GM19239 (cell line): ENCODE data around the gene ERC2.

ENCODE experiments used
- DNase-seq: peaks from one replicate; pipeline ENCODE4 v3.0.0; 2011; ENCODE audit warnings: low spot score; ENCODE audit not compliant: insufficient read length
- FAIRE-seq: peaks from 2 replicates; lab custom pipeline; 2011; peaks lifted over from hg19 to GRCh38; lab: Jason Lieb, UNC

Gene ERC2

DNA sequence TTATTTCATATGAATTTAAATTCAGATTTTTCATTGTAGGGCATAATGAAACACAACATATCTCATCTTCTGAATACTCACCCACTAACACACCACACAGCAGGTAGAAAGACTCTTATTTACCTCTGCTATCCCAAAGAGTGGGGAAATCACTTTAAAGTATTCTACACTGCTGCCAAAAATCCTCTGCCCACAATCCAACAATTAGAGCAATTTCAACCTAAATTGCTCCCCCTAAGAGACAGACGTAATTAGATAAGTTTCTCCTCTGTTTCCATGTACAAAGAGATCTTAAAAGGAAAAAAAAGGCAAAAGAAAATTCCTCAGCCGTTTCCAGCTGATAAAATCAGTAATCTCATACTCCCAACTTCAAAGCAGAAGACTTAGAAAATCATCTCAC lies 331.8 kb downstream of the ERC2 start:
- FAIRE-seq (no peak), DNase-seq (no peak)

DNA sequence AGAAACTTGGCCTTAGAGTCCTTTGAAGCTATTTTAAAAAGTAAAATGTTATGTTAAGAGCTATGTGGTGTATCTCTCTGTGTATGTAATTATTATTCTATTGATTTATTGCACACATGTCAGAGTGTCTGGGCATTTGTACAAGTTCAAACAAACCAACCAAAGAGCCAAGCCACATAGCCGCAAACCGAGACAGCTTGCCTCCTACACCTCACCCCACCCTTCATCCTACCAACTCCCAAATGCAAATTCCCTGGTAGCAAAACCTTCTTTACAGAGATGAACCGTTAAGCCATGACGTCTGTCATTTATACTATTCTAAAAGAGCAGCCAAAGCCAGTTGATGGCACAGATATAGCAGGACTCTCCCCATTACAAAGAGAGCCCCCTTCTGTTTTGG lies 332.3 kb downstream of the ERC2 start:
- FAIRE-seq, result no peak
- DNase-seq, result no peak

DNA sequence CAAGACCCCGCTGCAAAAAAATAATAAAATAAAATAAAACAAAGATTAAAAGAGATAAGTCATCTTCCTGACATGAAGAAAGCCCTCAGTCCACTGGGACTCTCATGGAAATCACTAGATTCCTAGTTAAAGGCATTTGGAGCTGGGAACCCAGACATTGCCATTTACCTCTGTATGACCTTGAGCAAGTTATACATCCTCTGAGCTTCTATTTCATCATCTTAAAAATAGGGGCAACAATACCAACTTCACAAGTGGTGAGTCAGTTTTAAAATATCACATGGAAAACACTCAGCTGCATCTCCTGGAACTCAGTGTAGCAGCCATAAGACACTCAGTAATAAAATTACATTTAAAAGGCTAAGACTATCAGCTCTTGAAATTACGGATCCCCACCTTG lies 334.8 kb downstream of the ERC2 start:
- FAIRE-seq, result no peak
- no peak for DNase-seq

DNA sequence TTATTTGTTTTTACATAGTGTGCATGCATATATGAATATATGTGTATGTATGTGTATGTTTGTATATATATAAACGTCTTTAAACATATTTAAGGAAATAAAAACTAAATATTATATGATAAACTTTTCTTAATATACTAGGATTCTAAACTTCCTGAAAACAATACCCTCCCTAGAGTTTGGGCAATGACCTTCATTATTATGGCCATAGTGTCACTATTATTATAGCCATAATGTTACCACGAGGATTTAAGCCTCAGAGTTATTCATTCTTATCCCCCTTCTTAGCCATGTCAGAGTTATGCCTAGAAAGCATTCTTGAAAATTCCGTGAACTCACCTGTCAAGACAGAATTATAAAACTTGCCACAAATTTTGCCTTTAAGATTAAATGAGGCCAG lies 335.5 kb downstream of the ERC2 start:
- FAIRE-seq, result no peak
- DNase-seq, result no peak

DNA sequence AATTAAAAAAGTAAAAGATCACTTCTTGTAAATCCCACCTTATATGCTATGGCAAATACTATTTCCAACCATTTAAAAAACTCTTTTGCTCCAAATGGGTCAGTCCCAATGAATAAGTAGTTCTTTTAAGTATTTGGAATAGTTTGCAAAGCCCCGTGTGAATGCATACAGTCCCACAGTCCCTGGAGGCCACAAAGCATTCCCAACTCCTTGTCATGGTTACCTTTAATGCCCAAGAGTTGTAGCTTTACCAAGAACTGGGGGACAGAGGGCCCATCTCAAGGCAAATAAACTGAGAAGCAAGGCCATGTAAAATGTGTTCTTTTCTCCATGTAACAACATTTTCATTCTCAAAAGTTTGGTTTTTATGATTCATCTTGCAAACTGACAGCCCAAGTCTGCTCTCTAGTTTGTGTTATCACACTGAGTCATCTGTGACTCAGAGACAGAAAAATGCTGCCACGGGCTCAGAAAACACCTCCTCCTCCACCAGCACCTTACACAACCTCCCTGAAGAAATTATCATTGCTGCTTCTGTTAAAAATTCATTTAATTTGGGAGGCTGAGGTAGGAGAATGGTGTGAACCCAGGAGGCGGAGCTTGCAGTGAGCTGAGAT lies 336.2 kb downstream of the ERC2 start:
- DNase-seq (no peak), FAIRE-seq (no peak)

DNA sequence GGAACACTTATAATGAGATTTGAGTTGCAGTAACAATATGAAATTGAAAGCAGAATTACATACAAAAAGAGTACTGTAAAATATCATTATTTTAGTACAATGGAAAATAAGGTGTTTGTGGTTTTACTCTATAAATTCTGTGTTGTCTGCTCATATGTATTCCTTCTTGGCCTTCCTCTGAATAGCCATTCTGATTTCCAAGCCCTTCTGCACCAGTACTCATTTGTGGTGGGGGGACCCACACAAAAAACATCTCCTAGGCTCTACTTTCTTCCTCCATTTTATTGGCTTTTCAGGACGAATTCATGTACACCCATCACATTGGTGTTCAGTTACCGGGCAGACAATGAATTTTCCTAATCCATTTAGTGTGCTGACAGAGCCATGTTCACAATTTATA lies 338.2 kb downstream of the ERC2 start:
- FAIRE-seq, result no peak
- no peak for DNase-seq

DNA sequence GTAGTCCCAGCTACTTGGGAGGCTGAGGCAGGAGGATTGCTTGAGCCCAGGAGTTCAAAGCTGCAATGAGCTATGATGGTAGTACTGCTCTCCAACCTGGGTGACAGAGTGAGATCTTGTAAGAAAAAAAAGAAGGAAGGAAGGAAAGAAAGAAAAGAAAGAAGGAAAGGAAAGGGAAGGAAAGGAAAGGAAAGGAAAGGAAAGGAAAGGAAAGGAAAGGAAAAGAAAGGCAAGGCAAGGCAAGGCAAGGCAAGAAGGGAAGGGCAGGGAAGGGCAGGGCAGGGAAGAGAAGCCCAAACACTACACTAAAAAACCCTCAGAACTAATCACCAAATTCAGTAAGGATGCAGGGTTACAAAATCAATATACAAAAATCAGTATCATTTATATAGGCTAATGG lies 341.6 kb downstream of the ERC2 start:
- DNase-seq, result no peak
- no peak for FAIRE-seq

DNA sequence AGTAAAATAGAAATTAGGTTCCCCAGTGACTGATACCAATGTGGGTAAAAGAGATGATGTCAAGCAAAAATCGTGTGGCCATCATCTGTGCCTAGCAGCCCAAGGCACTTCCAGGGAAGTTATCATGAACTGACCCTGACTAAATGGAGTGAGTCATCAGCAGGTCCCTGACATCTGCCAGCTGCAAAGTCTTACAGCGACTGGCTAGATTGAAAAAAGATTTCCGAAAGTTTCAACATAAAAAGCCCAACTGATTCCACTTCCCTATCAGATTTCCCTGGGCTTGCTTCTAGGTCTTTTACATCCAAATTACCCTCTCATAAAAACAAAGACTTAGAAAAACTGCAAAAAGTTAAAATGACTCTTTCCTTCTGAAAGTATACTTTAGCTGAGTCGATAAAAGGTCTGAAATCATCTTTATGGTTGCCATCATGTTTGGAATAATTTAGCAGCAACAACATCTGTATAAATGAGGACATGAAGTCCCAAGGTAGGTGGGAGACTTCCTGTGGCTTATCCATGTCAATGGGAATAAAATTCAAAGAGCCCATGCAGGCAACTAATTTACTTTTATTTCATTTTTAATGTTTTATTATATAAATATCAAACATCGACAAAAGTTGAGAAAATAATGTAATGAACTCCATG lies 342.8 kb downstream of the ERC2 start:
- no peak for DNase-seq
- no peak for FAIRE-seq

DNA sequence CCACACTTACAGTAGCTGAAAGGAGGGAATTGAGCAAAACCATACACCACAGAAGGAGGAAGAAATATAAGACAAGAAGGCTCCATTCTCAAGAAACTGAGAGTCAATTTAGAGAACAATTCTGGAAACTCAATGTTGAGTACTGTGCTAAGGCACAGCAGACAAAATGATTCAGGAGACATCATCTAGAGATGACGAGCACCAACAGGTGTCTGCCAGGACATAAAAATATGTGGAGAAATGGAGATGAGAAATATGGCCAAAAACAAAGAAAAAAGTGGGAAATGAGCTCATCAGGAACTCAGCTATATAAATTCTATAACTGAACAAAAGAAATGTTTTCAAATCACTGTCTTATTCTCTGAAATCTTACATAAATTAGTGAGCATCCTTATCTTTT lies 343.7 kb downstream of the ERC2 start:
- FAIRE-seq, result no peak

DNA sequence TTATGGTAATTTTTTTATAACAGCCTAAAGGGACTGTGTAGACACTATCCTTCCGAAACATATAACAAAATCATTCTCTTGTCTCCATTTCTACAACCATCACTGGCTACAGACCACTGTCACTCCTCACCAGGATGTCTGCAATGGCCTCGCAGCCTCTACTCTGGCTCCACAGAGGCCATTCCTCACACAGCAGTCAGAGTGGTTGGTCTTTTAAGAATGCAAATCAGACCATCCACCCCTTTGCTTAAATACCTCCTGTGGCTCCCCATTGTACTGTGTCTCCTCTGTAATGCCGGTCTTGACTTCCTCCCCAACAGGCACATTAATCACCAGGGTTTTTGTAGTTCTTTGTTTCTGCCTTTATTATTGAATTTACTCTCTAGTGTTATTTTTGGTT lies 344.8 kb downstream of the ERC2 start:
- no peak for FAIRE-seq
- no peak for DNase-seq

More for the DNA sequence above, 343.7 kb downstream of the ERC2 start:
- DNase-seq, result no peak

DNA sequence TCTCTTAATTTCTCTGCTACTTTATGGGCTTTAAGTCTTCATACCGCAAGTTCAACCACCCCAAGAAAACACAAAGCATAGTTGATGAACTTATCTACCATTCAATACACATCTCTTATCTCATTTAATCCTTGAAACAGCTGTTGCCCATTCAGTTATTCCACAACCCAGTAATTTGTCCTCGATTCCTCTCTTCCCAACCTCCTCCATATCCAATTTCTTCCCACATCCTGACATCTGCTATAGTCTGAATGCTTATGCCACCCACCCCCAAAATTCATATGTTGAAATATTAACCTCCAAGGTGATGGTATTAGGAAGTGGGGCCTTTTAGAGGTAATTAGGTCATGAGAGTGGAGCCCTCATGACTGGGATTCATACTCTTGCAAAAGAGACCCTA lies 345.4 kb downstream of the ERC2 start:
- DNase-seq (no peak), FAIRE-seq (no peak)

DNA sequence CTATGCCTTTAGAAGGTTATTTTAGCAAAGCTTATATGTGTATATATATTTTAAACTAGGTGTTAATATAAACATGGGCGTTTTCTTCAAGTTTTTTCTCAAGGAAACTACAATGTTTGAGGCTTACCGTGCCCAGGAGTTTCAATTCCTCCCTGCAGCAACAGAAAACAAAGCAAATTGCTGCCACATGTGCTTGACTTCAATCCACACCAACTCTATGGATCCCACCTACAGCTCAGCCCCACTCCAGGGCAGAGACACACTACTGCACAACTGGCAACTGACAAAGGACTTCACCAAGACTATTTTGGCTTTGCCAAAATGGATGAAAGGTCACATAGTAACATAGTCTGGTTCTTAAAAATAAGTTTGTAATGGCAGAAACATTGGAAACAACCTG lies 346.6 kb downstream of the ERC2 start:
- FAIRE-seq, result no peak
- no peak for DNase-seq

DNA sequence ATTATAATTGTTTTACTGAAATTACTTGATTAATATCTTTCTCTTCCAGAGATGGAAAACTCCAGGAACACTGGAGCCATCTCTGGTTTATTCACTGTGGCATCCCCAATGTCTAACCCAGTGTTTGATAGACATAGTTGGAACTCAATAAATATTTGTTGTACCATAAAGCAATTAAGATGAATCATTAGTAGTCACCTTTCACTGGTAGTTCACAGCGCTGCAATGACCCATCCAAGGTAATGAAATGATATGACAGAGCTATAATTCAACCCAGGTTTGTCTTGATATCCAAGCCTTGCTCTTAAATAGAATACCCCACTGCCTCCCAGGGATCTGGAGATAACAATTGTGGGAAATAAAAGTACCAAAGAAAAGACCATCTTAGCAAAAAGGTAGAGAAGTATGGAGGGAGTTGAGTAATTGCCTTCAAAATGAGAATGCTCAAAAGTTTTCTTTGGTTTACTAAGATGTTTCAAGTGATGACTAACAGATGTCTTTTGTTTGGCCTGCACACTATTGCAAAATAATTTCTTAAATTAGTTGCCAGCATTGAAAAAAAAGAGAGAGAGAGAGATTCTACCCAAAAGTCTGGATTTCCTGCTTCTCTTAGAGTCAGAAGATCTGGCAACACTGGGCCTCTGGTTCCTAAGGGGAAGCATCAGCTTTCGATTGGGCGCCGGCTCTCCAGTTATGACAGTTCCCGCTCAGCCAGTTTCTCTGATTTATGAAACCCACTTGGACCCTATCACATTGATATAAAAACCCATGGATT lies 348.5 kb downstream of the ERC2 start:
- DNase-seq (no peak), FAIRE-seq (no peak)

DNA sequence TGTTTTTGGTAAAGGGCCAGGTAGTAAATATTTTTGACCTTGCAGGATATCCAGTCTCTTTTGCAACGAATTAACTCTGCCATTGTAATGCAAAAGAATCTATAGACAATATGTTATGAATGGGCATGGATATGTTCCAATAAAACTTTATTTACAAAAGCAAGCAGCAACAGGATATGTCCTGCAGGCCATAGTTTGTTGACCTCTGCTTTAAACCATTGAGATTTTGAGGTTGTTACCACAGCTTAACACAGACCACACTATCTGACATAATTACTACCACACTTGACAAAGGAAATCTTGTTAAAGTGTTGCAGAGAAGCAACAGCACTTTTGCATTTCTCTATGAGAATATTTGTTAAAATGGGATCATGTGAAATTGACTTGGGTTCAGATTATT lies 349.3 kb downstream of the ERC2 start:
- no peak for DNase-seq
- FAIRE-seq, result no peak

DNA sequence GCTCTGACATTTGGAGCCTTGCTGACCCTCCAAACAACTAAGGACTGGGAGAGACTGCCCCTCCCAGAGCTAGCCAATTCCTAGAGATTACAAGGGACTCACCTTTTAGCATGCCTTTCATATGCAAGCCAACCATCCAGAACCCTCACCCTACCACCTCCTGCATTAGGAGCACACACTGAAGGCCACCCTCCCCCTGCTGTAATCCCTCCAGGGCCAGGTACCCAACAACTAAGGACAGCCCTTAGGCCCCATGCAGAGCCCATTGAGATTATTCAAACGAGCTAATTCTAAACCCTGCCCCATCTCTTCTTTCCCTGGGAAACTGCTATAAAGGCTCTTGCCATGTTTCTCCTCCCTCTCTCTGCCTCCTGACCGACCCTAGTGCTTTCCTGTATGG lies 352.6 kb downstream of the ERC2 start:
- no peak for DNase-seq
- FAIRE-seq, result no peak

DNA sequence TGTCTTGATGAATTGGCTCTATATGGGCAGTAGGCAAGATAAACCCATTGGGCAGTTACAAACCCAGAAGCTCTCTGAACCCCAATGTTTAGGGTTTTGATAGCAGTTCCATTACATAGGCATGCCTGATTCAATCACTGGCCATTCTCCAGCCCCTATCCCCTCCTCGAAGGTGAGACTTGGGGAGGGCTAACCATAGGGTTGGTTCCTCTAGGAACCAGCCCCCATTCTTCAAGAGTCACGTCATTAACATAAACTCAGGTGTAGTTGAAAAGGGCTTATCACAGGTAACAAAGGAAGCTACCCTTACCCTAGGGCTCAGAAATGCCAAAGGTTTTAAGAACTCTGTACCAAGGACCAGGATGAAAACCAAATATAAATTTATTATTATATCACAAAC lies 353.1 kb downstream of the ERC2 start:
- DNase-seq (no peak), FAIRE-seq (no peak)

DNA sequence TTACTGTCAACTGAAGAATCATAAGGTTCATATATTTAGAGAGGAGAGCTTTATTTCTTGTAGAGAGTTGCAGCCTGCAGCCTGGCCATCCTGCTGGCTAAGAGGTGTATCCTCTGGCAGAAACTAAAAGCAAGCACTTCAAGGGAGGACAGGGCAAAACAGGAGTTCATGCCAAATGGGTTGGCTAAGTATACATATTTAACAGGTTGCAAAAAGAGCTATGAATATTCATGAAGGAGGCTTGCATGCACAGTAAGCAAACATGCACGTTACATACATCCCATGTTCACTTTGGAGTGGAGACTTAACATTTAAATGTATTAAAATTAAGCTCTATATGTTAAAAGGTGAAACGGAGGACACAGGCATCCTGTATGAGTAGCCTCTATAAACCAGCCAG lies 354.4 kb downstream of the ERC2 start:
- DNase-seq, result no peak
- FAIRE-seq, result no peak

DNA sequence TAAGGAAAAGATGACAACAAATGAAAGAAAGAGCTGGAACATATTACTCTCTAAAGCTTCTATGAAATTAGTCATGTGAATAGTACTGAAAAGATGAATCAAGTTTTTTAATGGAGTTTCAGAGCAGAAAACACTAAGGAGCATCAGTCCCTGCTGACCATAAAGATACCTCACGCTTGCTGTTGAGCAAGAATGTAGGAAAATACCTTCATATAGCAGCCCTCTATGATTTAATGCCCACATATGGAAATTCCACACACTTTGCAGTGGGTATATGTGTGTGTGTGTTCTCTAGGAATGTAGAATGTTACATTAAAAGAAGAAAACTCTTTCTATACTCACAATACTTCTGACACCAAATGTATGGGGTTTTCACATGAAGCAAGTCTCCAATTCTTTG lies 355.0 kb downstream of the ERC2 start:
- no peak for FAIRE-seq
- no peak for DNase-seq

DNA sequence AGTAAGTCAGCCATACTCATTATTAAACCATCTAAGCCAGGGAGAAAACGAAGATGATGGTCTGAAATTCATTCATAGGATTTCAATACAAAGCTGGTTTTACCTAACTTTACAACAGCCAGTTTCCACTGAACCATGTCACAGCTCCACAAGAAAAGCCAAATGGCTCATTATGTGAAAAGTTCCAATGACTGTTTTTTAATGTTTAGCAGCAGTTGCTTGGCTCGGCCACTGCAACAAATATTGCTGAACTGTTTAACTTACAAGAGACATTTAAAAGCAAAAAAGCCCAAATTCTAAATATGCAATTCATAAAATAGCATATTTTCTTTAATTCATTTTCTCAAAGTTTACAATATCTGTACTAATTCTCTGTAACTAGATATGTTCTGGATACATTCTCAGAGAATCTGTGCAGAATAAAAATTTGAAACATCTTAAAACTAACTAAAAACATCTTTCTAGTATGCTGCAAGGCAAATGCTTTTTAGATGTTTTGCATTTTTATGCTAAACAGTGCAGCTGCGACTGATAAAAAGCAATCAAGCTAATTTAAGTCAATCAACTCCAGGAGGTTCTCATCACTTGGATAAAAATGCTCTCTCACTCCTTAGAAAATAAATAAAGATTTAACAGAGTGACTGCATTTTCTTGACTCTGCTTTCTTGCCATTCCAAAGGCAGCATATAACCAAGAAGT lies 356.5 kb downstream of the ERC2 start:
- DNase-seq, result no peak
- no peak for FAIRE-seq

DNA sequence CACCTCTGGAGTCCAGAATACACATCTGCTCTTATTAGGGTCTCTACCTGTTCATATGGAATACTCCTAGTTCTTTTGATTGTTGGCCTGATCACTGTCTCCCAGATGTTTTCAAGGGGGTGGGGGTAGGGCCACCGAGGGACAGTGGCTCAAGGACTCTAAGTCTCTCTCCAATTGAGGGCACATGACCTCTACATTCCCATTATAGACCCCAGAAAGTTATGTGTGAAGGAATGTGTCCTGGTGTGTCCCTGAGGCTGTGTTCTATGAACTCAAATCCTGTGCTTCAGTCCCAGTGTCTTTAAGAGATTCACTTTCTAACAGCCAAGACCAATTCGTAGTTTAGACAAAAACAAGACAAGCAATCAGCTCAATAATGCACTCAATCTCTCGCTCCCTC lies 357.4 kb downstream of the ERC2 start:
- no peak for FAIRE-seq
- no peak for DNase-seq

DNA sequence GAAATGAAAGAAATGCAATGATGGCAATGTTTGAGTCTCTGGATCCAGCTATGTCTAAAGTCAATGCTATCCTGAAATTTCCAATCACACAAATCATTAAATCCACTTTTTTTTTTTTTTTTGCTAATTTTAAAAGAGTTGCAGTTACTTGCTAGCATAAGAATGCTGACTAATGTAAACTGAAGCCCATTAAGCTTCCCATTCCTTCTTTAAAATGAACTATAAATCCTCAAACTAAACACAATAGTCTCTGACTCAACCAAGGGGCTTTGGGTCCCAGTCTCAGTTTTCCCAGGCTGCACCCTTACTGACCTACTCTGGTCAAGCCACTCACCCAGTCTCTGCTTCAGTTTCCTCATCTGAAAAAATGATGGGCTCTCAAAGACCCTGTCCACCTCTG lies 361.1 kb downstream of the ERC2 start:
- DNase-seq, result no peak
- FAIRE-seq, result no peak
